Smooth muscle cell (in vitro differentiated cells): ENCODE data around the gene RALGPS1. TPM values are rescaled to one million over a fixed set of nuclear protein-coding genes. Genes with fewer than 3 reads are reported as not detected.

Experiments used
- DNase-seq: peaks from one replicate; lab custom pipeline; 2025; ENCODE audit not compliant: unreplicated experiment; lab: John Stamatoyannopoulos, UW
- H2AFZ ChIP-seq: fragments of 200-600 bp; sonication (generic); 2 replicates; pipeline ENCODE4 v1.6.0; 2016; ENCODE audit warnings: antibody characterized with exemption, low read depth, mild to moderate bottlenecking
- H3F3A ChIP-seq: fragments of 200-600 bp; sonication (generic); 2 replicates; pipeline ENCODE4 v1.6.0; 2017; ENCODE audit warnings: antibody characterized with exemption, low read depth
- H3K27ac ChIP-seq: fragments of 200-600 bp; sonication (generic); 2 replicates; pipeline ENCODE4 v1.5.1; 2016; ENCODE audit warnings: low read depth, mild to moderate bottlenecking
- H3K27me3 ChIP-seq: fragments of 200-600 bp; sonication (generic); 2 replicates; pipeline ENCODE4 v1.6.1; 2016; ENCODE audit warnings: low read depth, mild to moderate bottlenecking
- H3K36me3 ChIP-seq: fragments of 200-600 bp; sonication (generic); 2 replicates; pipeline ENCODE4 v1.5.1; 2016; ENCODE audit warnings: low read depth
- H3K4me1 ChIP-seq: fragments of 200-600 bp; sonication (generic); 2 replicates; pipeline ENCODE4 v1.5.1; 2016; ENCODE audit warnings: low read depth
- H3K4me2 ChIP-seq: fragments of 200-600 bp; sonication (generic); 2 replicates; pipeline ENCODE4 v1.6.0; 2016; ENCODE audit warnings: mild to moderate bottlenecking
- H3K4me3 ChIP-seq: fragments of 200-600 bp; sonication (generic); 2 replicates; pipeline ENCODE4 v1.5.1; 2016; ENCODE audit warnings: mild to moderate bottlenecking
- H3K79me2 ChIP-seq: fragments of 200-600 bp; sonication (generic); 2 replicates; pipeline ENCODE4 v1.6.0; 2016; ENCODE audit warnings: low read depth, mild to moderate bottlenecking
- H3K9ac ChIP-seq: fragments of 200-600 bp; sonication (generic); 2 replicates; pipeline ENCODE4 v1.6.0; 2016; ENCODE audit warnings: low read depth
- H3K9me3 ChIP-seq: fragments of 200-600 bp; sonication (generic); replicated peaks from 2 replicates; pipeline ENCODE4 v1.5.1; 2016; ENCODE audit warnings: low read depth
- H4K20me1 ChIP-seq: fragments of 200-600 bp; sonication (generic); 2 replicates; pipeline ENCODE4 v1.6.0; 2016; ENCODE audit warnings: low read depth
- CTCF ChIP-seq: fragments of 200-600 bp; sonication (generic); IDR thresholded peaks from 2 replicates; pipeline ENCODE4 v1.5.1; 2017; ENCODE audit warnings: borderline replicate concordance, mild to moderate bottlenecking, antibody characterized with exemption; ENCODE audit not compliant: insufficient read depth, poor library complexity, severe bottlenecking
- WGBS: methylation state at CpG from one replicate; pipeline ENCODE4 v1.1.7; 2016; ENCODE audit warnings: low lambda C conversion rate; 5-methylcytosine and 5-hydroxymethylcytosine counted together
- polyA plus RNA-seq: library from polyadenylated mRNA; unstranded; fragments of >200 nt; fragmentation: Nextera tagmentation; extraction: Ambion mirVana; gene quantifications from 2 replicates; pipeline ENCODE4 v1.2.1, GENCODE V29; 2016
- total RNA-seq: library from RNA; depleted of rRNA; stranded (reverse); fragments of >200 nt; gene quantifications from 2 replicates; pipeline ENCODE4 v1.2.3, GENCODE V29; 2014

The RALGPS1 gene
- total and polyA plus RNA-seq, 2 experiments from 2014 or later = 2.1 to 4.0 TPM

GRCh38 chr9:126877418-126877817 lies 37.2 kb upstream of the RALGPS1 start:
- Histone ChIP-seq H3K27me3 (no peaks in the 10 kb centered on the region), H4K20me1 (peaks cover 98% of the 10 kb centered on the region), H3K4me1 (peaks cover under 1% of the 10 kb centered on the region), H3K4me3 (no peak overlapping the region), H3F3A (peaks cover 8% of the 10 kb centered on the region), H3K79me2 (peaks cover 51% of the 10 kb centered on the region), H3K9ac (no peak overlapping the region), H3K4me2 (no peak overlapping the region), H3K36me3 (peaks cover 11% of the 10 kb centered on the region), H3K9me3 (no peaks in the 10 kb centered on the region), H2AFZ (no peak overlapping the region), H3K27ac (no peak overlapping the region)
- TF ChIP-seq CTCF = no peak
- no peak for DNase-seq
- 98% methylated on average over 9 of the region's 9 CpGs for WGBS

GRCh38 chr9:126879288-126879687 lies 35.3 kb upstream of the RALGPS1 start:
- no peaks in the 10 kb centered on the region for H3K9me3 ChIP-seq
- 93% methylated on average over 9 of the region's 9 CpGs for WGBS
- no peaks in the 10 kb centered on the region for H3K27me3 ChIP-seq
- no peak overlapping the region for H3K9ac ChIP-seq
- H3K4me1 ChIP-seq = peaks cover 8% of the 10 kb centered on the region
- peaks cover 11% of the 10 kb centered on the region for H3K36me3 ChIP-seq
- peaks cover 47% of the 10 kb centered on the region for H3K79me2 ChIP-seq
- H3K27ac ChIP-seq = no peak overlapping the region
- no peak overlapping the region for H3K4me2 ChIP-seq
- H3K4me3 ChIP-seq = no peak overlapping the region
- no peak overlapping the region for H2AFZ ChIP-seq
- DNase-seq = no peak
- no peak for TF ChIP-seq CTCF
- H3F3A ChIP-seq = peaks cover 8% of the 10 kb centered on the region
- peaks cover 98% of the 10 kb centered on the region for H4K20me1 ChIP-seq

- no peak for DNase-seq
- Histone ChIP-seq H3K9me3 (no peaks in the 10 kb centered on the region), H3F3A (peaks cover 8% of the 10 kb centered on the region), H3K36me3 (peaks cover 11% of the 10 kb centered on the region), H3K27ac (no peak overlapping the region), H3K27me3 (no peaks in the 10 kb centered on the region), H3K9ac (no peak overlapping the region), H3K4me1 (peaks cover 8% of the 10 kb centered on the region), H3K4me3 (no peak overlapping the region), H2AFZ (no peak overlapping the region), H3K4me2 (no peak overlapping the region), H3K79me2 (peaks cover 47% of the 10 kb centered on the region), H4K20me1 (peaks cover 98% of the 10 kb centered on the region)
- no peak for TF ChIP-seq CTCF
- 98% methylated on average over 23 of the region's 23 CpGs for WGBS
These were observed 34.2 kb upstream of the RALGPS1 start for GRCh38 chr9:126880226-126880946.

- Histone ChIP-seq H3K4me1 (peaks cover 8% of the 10 kb centered on the region), H3K27me3 (no peaks in the 10 kb centered on the region), H3K79me2 (peaks cover 47% of the 10 kb centered on the region), H2AFZ (no peak overlapping the region), H3F3A (peaks cover 4% of the 10 kb centered on the region), H3K36me3 (peaks cover 11% of the 10 kb centered on the region), H3K9ac (no peak overlapping the region), H3K27ac (no peak overlapping the region), H3K4me2 (no peak overlapping the region), H3K4me3 (no peak overlapping the region), H4K20me1 (peaks cover 97% of the 10 kb centered on the region), H3K9me3 (no peaks in the 10 kb centered on the region)
- no peak for TF ChIP-seq CTCF
- DNase-seq = no peak
- 97% methylated on average over 6 of the region's 6 CpGs for WGBS
These were observed 33.6 kb upstream of the RALGPS1 start for GRCh38 chr9:126880947-126881332.
